DND-41 (cell line): ENCODE results near the gene MYLIP.

Experiments
- ATAC-seq: fragments of 200-7000 bp; cut with Tn5 transposase; 3 replicates; pipeline ENCODE4 v1.9.1; 2021; ENCODE audit warnings: low read depth; ENCODE audit not compliant: insufficient read depth
- DNase-seq: peaks from one replicate; pipeline ENCODE4 v3.0.0-alpha.2; 2020
- H2AFZ ChIP-seq: 2 replicates; pipeline ENCODE4 v1.6.0; 2012; ENCODE audit warnings: low read depth, low read length
- H3K27ac ChIP-seq: 2 replicates; pipeline ENCODE4 v1.5.1; 2012; ENCODE audit warnings: low read length, inconsistent platforms
- H3K27me3 ChIP-seq: fragments of 200-600 bp; sonication (generic); 2 replicates; pipeline ENCODE4 v1.6.0; 2012; ENCODE audit warnings: low read length, mild to moderate bottlenecking, inconsistent platforms; ENCODE audit not compliant: insufficient read depth, poor library complexity
- H3K36me3 ChIP-seq: 2 replicates; pipeline ENCODE4 v1.5.1; 2012; ENCODE audit warnings: low read length, inconsistent platforms; ENCODE audit not compliant: insufficient read depth
- H3K4me1 ChIP-seq: 2 replicates; pipeline ENCODE4 v1.5.1; 2012; ENCODE audit warnings: mild to moderate bottlenecking, low read length; ENCODE audit not compliant: insufficient read depth
- H3K4me2 ChIP-seq: 2 replicates; pipeline ENCODE4 v1.6.0; 2012; ENCODE audit warnings: mild to moderate bottlenecking, moderate library complexity, low read length, inconsistent platforms; ENCODE audit not compliant: insufficient read depth
- H3K4me3 ChIP-seq, 2 experiments: fragments of 200-600 bp in 1 of 2; shearing (Covaris generic) in 1 of 2; 2 replicates each; pipeline ENCODE4 v1.5.1; 2012 to 2016; ENCODE audit warnings: inconsistent platforms in 2 of 2, low read length in 2 of 2, mild to moderate bottlenecking in 2 of 2, low read depth in 1 of 2, moderate library complexity in 1 of 2
- H3K79me2 ChIP-seq: 2 replicates; pipeline ENCODE4 v1.6.0; 2012; ENCODE audit warnings: low read length, inconsistent platforms; ENCODE audit not compliant: insufficient read depth
- H3K9ac ChIP-seq: 2 replicates; pipeline ENCODE4 v1.6.0; 2012; ENCODE audit warnings: low read depth, mild to moderate bottlenecking, inconsistent platforms, low read length, moderate library complexity
- H3K9me3 ChIP-seq: 2 replicates; pipeline ENCODE4 v1.5.1; 2012; ENCODE audit warnings: low read length, moderate library complexity, mild to moderate bottlenecking, inconsistent platforms; ENCODE audit not compliant: insufficient read depth, severe bottlenecking
- H4K20me1 ChIP-seq: 2 replicates; pipeline ENCODE4 v1.6.0; 2012; ENCODE audit warnings: low read length; ENCODE audit not compliant: insufficient read depth
- CTCF ChIP-seq: IDR thresholded peaks from 2 replicates; pipeline ENCODE4 v1.5.1; 2012; ENCODE audit warnings: borderline replicate concordance, low read length, moderate library complexity, mild to moderate bottlenecking; ENCODE audit not compliant: poor library complexity, severe bottlenecking; ENCODE audit errors: extremely low read depth
- EZH2 ChIP-seq: IDR thresholded peaks from 3 replicates; pipeline ENCODE4 v1.6.1; 2012; ENCODE audit warnings: borderline replicate concordance, low read depth, mild to moderate bottlenecking, moderate library complexity, low read length, inconsistent platforms; ENCODE audit not compliant: severe bottlenecking

The MYLIP gene

GRCh38 chr6:16158943-16159557 is 30.2 kb downstream of the MYLIP start:
- no peak overlapping the region for H3K9ac ChIP-seq

GRCh38 chr6:16160794-16161193 is 31.9 kb downstream of the MYLIP start:
- Histone ChIP-seq H3K79me2 (no peaks in the 10 kb centered on the region), H4K20me1 (no peaks in the 10 kb centered on the region), H2AFZ (no peak overlapping the region), H3K27me3 (peaks cover 7% of the 10 kb centered on the region), H3K27ac (no peak overlapping the region), H3K4me1 (no peaks in the 10 kb centered on the region), H3K9me3 (peaks cover 11% of the 10 kb centered on the region), H3K9ac (no peak overlapping the region), H3K36me3 (no peaks in the 10 kb centered on the region), H3K4me3 (no peak overlapping the region), H3K4me2 (no peak overlapping the region)
- TF ChIP-seq CTCF (no peak), EZH2 (no peak)
- ATAC-seq (no peak), DNase-seq (no peak)

More at GRCh38 chr6:16158943-16159557, 30.2 kb downstream of the MYLIP start:
- DNase-seq (no peak), ATAC-seq (no peak)
- Histone ChIP-seq H3K4me3 (no peak overlapping the region), H3K36me3 (no peaks in the 10 kb centered on the region), H3K4me1 (no peaks in the 10 kb centered on the region), H3K9me3 (peaks cover 14% of the 10 kb centered on the region), H3K4me2 (no peak overlapping the region), H3K27me3 (peaks cover 7% of the 10 kb centered on the region), H4K20me1 (no peaks in the 10 kb centered on the region), H2AFZ (no peak overlapping the region), H3K79me2 (no peaks in the 10 kb centered on the region), H3K27ac (no peak overlapping the region)
- TF ChIP-seq CTCF = no peak
- no peak for TF ChIP-seq EZH2

DNA sequence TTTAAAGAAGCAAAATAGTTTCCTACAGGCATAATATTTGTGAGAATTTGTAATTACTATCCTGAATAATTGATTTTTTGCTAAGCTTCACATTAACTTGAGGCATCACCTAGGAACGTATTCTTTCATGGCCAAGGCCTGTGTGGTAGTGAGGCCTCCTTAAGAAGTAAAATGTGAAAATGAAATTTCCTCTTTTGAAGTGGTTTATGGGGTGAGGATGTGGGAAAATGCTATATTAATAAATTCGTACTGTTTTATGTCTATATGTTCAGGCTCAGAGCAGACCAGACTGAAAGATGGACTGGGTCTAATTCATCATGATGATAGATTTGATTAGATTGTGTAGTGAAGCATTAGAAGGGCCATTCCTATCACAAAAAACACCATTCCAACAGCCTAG is 33.1 kb downstream of the MYLIP start:
- Histone ChIP-seq H3K79me2 (no peaks in the 10 kb centered on the region), H3K4me3 (no peak overlapping the region), H2AFZ (no peak overlapping the region), H3K27me3 (peaks cover 1% of the 10 kb centered on the region), H3K36me3 (no peaks in the 10 kb centered on the region), H4K20me1 (no peaks in the 10 kb centered on the region), H3K4me2 (no peak overlapping the region), H3K27ac (no peak overlapping the region), H3K4me1 (no peaks in the 10 kb centered on the region), H3K9me3 (no peaks in the 10 kb centered on the region), H3K9ac (no peak overlapping the region)
- DNase-seq (no peak), ATAC-seq (peak; percentile 72)
- TF ChIP-seq EZH2 = no peak
- TF ChIP-seq CTCF = no peak

DNA sequence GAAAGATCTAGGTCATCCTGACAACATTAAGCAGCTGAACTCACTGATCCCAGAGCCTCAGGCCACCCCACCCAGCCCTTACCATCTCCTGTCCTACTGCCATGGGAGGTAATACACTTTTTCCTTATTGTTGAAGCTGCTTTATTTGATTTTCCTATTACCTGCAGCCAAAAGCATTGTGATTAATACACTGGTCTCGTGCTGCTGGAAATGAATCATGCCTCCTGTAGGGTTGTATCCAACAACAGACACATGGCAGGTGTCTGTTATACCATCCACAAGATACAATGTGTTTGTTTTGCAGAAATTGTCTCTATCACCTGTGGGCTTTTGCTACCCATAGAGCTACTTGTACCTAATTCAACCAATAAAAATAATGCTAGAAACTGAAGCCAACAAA is 34.2 kb downstream of the MYLIP start:
- Histone ChIP-seq H3K4me1 (no peaks in the 10 kb centered on the region), H3K4me3 (no peak overlapping the region), H4K20me1 (no peaks in the 10 kb centered on the region), H3K27ac (no peak overlapping the region), H3K27me3 (peaks cover 4% of the 10 kb centered on the region), H3K79me2 (no peaks in the 10 kb centered on the region), H2AFZ (no peak overlapping the region), H3K36me3 (no peaks in the 10 kb centered on the region), H3K9ac (no peak overlapping the region), H3K9me3 (no peaks in the 10 kb centered on the region), H3K4me2 (no peak overlapping the region)
- DNase-seq = no peak
- no peak for ATAC-seq
- TF ChIP-seq CTCF (no peak), EZH2 (no peak)
